GM12878 (cell line): ENCODE results near the gene ACP4. TPM values are rescaled to one million over a fixed set of nuclear protein-coding genes. Genes with fewer than 3 reads are reported as not detected.

Source experiments
- CTCF ChIP-seq, 3 experiments: IDR thresholded peaks in 2 of 3; conservative IDR thresholded peaks in 1 of 3; 2 replicates each; pipeline ENCODE4 v1.5.1; 2011; ENCODE audit warnings: low read depth in 3 of 3, low read length in 3 of 3, mild to moderate bottlenecking in 3 of 3, control low read depth in 2 of 3, moderate library complexity in 2 of 3, inconsistent platforms in 1 of 3, mixed read lengths in 1 of 3; ENCODE audit not compliant: control insufficient read depth in 2 of 3, insufficient read depth in 1 of 3; ENCODE audit errors: extremely low read depth in 1 of 3
- EGR1 ChIP-seq, 2 experiments: IDR thresholded peaks; 1 replicate in 1 of 2; 2 replicates in 1 of 2; pipeline ENCODE4 v1.6.1; 2011 to 2012; ENCODE audit warnings: low read depth in 2 of 2, low read length in 2 of 2, borderline replicate concordance in 1 of 2, mild to moderate bottlenecking in 1 of 2, moderate library complexity in 1 of 2
- GATAD2B ChIP-seq: fragments of 450-650 bp; conservative IDR thresholded peaks from 2 replicates; pipeline ENCODE4 v1.6.1; 2017; ENCODE audit warnings: low read depth, mild to moderate bottlenecking, moderate library complexity
- HDGF ChIP-seq: fragments of 450-650 bp; IDR thresholded peaks from 2 replicates; pipeline ENCODE4 v1.6.1; 2016; ENCODE audit warnings: antibody characterized with exemption
- IKZF1 ChIP-seq: fragments of 450-650 bp; conservative IDR thresholded peaks from 2 replicates; pipeline ENCODE4 v1.6.1; 2017; ENCODE audit warnings: antibody characterized with exemption, mild to moderate bottlenecking
- LARP7 ChIP-seq: fragments of 450-650 bp; IDR thresholded peaks from 2 replicates; pipeline ENCODE4 v1.6.1; 2017; ENCODE audit warnings: mild to moderate bottlenecking
- NR2C1 ChIP-seq: fragments of 450-650 bp; IDR thresholded peaks from 2 replicates; pipeline ENCODE4 v1.6.1; 2017; ENCODE audit warnings: antibody characterized with exemption, mild to moderate bottlenecking, moderate library complexity
- NR2F1 ChIP-seq: fragments of 450-650 bp; conservative IDR thresholded peaks from 2 replicates; pipeline ENCODE4 v1.6.1; 2017; ENCODE audit warnings: mild to moderate bottlenecking
- PML ChIP-seq: IDR thresholded peaks from 2 replicates; pipeline ENCODE4 v1.6.1; 2012; ENCODE audit warnings: low read length, inconsistent platforms
- SMC3 ChIP-seq: IDR thresholded peaks from 2 replicates; pipeline ENCODE4 v1.6.1; 2011; ENCODE audit warnings: low read length, improper control_type of control experiment, borderline replicate concordance
- SRF ChIP-seq, 2 experiments: IDR thresholded peaks; 2 replicates each; pipeline ENCODE4 v1.6.1; 2011; ENCODE audit warnings: low read depth in 2 of 2, low read length in 2 of 2, mild to moderate bottlenecking in 1 of 2, moderate library complexity in 1 of 2
- TAF1 ChIP-seq: IDR thresholded peaks from 2 replicates; pipeline ENCODE4 v1.6.1; 2011; ENCODE audit warnings: mild to moderate bottlenecking, low read depth, low read length, borderline replicate concordance
- YY1 ChIP-seq: IDR thresholded peaks from 2 replicates; pipeline ENCODE4 v1.6.1; 2011; ENCODE audit warnings: low read depth, mild to moderate bottlenecking, low read length
- ZNF687 ChIP-seq: fragments of 450-650 bp; IDR thresholded peaks from 2 replicates; pipeline ENCODE4 v1.6.1; 2017; ENCODE audit warnings: mild to moderate bottlenecking, moderate library complexity
- polyA plus RNA-seq, 11 experiments: library from polyadenylated mRNA; depleted of rRNA in 4 of 11; unstranded in 6 of 11; stranded (reverse) in 5 of 11; fragments of >200 nt; fragmentation: Nextera tagmentation in 4 of 11; fragmentation: Illumina TruSeq in 1 of 11; extraction: Ambion mirVana in 4 of 11; extraction: Trizol in 1 of 11; gene quantifications; 1 replicate in 1 of 11; 2 replicates in 10 of 11; pipeline versions ENCODE4 v1.2.1 to v1.2.3, GENCODE V29; 2011 to 2016; ENCODE audit warnings: inconsistent platforms in 2 of 11, missing spikeins in 2 of 11, low read depth in 1 of 11
- total RNA-seq, 4 experiments: library from RNA; depleted of rRNA in 3 of 4; stranded (reverse); fragments of >200 nt in 3 of 4; fragmentation: Illumina TruSeq in 1 of 4; extraction: Trizol in 1 of 4; gene quantifications; 2 replicates each; pipeline versions ENCODE4 v1.2.1 to v1.2.3, GENCODE V29; 2013 to 2021
- TF ChIP-seq, protein P1 (sequence below): fragments of 450-650 bp; IDR thresholded peaks from 2 replicates; pipeline ENCODE4 v1.6.1; 2017; ENCODE audit warnings: antibody characterized with exemption, mild to moderate bottlenecking, moderate library complexity

Gene ACP4
- total and polyA plus RNA-seq, 10 of the 15 experiments (the other 5 are each of a cell fraction or from before 2014, with no cell fraction given): not detected

- no peak for TF ChIP-seq CTCF (IDR thresholded peaks at IDR 0.05 in 2 of 3, conservative IDR thresholded peaks at IDR 0.05 in 1 of 3; ENCODE audit: control insufficient read depth in 2 of 3, extremely low read depth in 1 of 3, insufficient read depth in 1 of 3, low read depth in 3 of 3, low read length in 3 of 3)
- 0 out of 2 replicates have a peak, but pooled peaks have one; percentile 25 for TF ChIP-seq GATAD2B
- peak; percentile 72 for TF ChIP-seq LARP7
- peak; percentile 33; the same call in 1 of the 2 replicates for TF ChIP-seq HDGF
- TF ChIP-seq ZNF687: peak; percentile 81
- peak; percentile 70 for TF ChIP-seq IKZF1
- TF ChIP-seq, protein P1, sequence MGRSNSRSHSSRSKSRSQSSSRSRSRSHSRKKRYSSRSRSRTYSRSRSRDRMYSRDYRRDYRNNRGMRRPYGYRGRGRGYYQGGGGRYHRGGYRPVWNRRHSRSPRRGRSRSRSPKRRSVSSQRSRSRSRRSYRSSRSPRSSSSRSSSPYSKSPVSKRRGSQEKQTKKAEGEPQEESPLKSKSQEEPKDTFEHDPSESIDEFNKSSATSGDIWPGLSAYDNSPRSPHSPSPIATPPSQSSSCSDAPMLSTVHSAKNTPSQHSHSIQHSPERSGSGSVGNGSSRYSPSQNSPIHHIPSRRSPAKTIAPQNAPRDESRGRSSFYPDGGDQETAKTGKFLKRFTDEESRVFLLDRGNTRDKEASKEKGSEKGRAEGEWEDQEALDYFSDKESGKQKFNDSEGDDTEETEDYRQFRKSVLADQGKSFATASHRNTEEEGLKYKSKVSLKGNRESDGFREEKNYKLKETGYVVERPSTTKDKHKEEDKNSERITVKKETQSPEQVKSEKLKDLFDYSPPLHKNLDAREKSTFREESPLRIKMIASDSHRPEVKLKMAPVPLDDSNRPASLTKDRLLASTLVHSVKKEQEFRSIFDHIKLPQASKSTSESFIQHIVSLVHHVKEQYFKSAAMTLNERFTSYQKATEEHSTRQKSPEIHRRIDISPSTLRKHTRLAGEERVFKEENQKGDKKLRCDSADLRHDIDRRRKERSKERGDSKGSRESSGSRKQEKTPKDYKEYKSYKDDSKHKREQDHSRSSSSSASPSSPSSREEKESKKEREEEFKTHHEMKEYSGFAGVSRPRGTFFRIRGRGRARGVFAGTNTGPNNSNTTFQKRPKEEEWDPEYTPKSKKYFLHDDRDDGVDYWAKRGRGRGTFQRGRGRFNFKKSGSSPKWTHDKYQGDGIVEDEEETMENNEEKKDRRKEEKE: no peak
- no peak for TF ChIP-seq PML
- 0 out of 2 replicates have a peak, but pooled peaks have one; percentile 29 for TF ChIP-seq TAF1
- TF ChIP-seq EGR1 (IDR thresholded peaks at IDR 0.05; ENCODE audit: borderline replicate concordance in 1 of 2, low read depth in 2 of 2, low read length in 2 of 2): peak in 1 of 2 experiments; percentile 56; a peak in 1 of 3 replicates
- TF ChIP-seq SMC3: no peak
- TF ChIP-seq YY1: 0 out of 2 replicates have a peak, but pooled peaks have one; percentile 40
- TF ChIP-seq SRF (IDR thresholded peaks at IDR 0.05; ENCODE audit: low read depth in 2 of 2, low read length in 2 of 2): 0 out of 4 replicates have a peak, but pooled peaks of 1 of the 2 experiments have one; percentile 4
- no peak for TF ChIP-seq NR2C1
- 0 out of 2 replicates have a peak, but pooled peaks have one; percentile 28 for TF ChIP-seq NR2F1
Measured at GRCh38 chr19:50835785-50836542, 45.7 kb downstream of the ACP4 start (continued).
